HepG2 (cell line): Measurements from ENCODE around the gene ARPIN. TPM values are rescaled to one million over a fixed set of nuclear protein-coding genes. Genes with fewer than 3 reads are reported as not detected.

ENCODE experiments used
- ATF1 ChIP-seq: IDR thresholded peaks from 2 replicates; pipeline ENCODE4 v1.6.1; 2016; ENCODE audit warnings: mild to moderate bottlenecking, control low read depth
- BRD4 ChIP-seq: sonication (generic); formaldehyde crosslinking; IDR thresholded peaks from 2 replicates; pipeline ENCODE4 v1.4.0; 2020; ENCODE audit warnings: missing genetic modification reagents
- KLF12 ChIP-seq: sonication (generic); formaldehyde crosslinking; IDR thresholded peaks from 2 replicates; pipeline ENCODE4 v1.4.0; 2020; ENCODE audit warnings: missing genetic modification reagents, borderline replicate concordance
- KMT2A ChIP-seq: sonication (generic); formaldehyde crosslinking; IDR thresholded peaks from 2 replicates; pipeline ENCODE4 v1.4.0; 2020; ENCODE audit warnings: missing genetic modification reagents
- MAZ ChIP-seq, 2 experiments: sonication (generic) in 1 of 2; formaldehyde crosslinking in 1 of 2; IDR thresholded peaks; 2 replicates each; pipeline versions ENCODE4 v1.5.0 to v1.6.1; 2012 to 2020; ENCODE audit warnings: low read depth in 2 of 2, mild to moderate bottlenecking in 2 of 2, borderline replicate concordance in 1 of 2, improper control_type of control experiment in 1 of 2, low read length in 1 of 2, missing genetic modification reagents in 1 of 2, moderate library complexity in 1 of 2
- MNT ChIP-seq: fragments of 450-650 bp; IDR thresholded peaks from 2 replicates; pipeline ENCODE4 v1.6.1; 2016
- MTERF4 ChIP-seq: sonication (generic); formaldehyde crosslinking; IDR thresholded peaks from 2 replicates; pipeline ENCODE4 v1.8.0; 2023; ENCODE audit warnings: mild to moderate bottlenecking, missing genetic modification reagents
- NCOA5 ChIP-seq: sonication (generic); formaldehyde crosslinking; IDR thresholded peaks from 2 replicates; pipeline ENCODE4 v1.4.0; 2020; ENCODE audit warnings: missing genetic modification reagents
- POLR2AphosphoS5 ChIP-seq: IDR thresholded peaks from 2 replicates; pipeline ENCODE4 v1.6.1; 2012; ENCODE audit warnings: low read depth, low read length
- TEAD2 ChIP-seq: sonication (generic); formaldehyde crosslinking; IDR thresholded peaks from 2 replicates; pipeline ENCODE4 v1.9.0; 2021; ENCODE audit warnings: missing genetic modification reagents
- ZNF142 ChIP-seq: sonication (generic); formaldehyde crosslinking; IDR thresholded peaks from 2 replicates; pipeline ENCODE4 v1.4.0; 2020; ENCODE audit warnings: missing genetic modification reagents
- ZNF337 ChIP-seq: sonication (generic); formaldehyde crosslinking; IDR thresholded peaks from 2 replicates; pipeline ENCODE4 v1.5.1; 2020; ENCODE audit warnings: missing genetic modification reagents, low read depth, mild to moderate bottlenecking, borderline replicate concordance
- ZNF687 ChIP-seq: sonication (generic); formaldehyde crosslinking; IDR thresholded peaks from 2 replicates; pipeline ENCODE4 v1.5.1; 2020; ENCODE audit warnings: mild to moderate bottlenecking, missing genetic modification reagents, moderate library complexity
- ZNF788 ChIP-seq: sonication (generic); formaldehyde crosslinking; IDR thresholded peaks from 2 replicates; pipeline ENCODE4 v1.5.0; 2020; ENCODE audit warnings: mild to moderate bottlenecking, missing genetic modification reagents, borderline replicate concordance
- polyA plus RNA-seq, 8 experiments: library from polyadenylated mRNA; depleted of rRNA in 3 of 8; stranded (reverse) in 7 of 8; unstranded in 1 of 8; fragments of >200 nt; fragmentation: Illumina TruSeq in 4 of 8; extraction: Trizol in 4 of 8; gene quantifications; 2 replicates each; pipeline versions ENCODE4 v1.2.1 to v1.2.3, GENCODE V29; 2011 to 2016; ENCODE audit warnings: low read depth in 4 of 8, missing spikeins in 1 of 8, mixed read lengths in 1 of 8; ENCODE audit not compliant: insufficient read depth in 1 of 8
- total RNA-seq, 5 experiments: library from RNA; depleted of rRNA; stranded (reverse); fragments of >200 nt; fragmentation: Illumina TruSeq; extraction: Trizol; gene quantifications; 2 replicates each; pipeline ENCODE4 v1.2.3, GENCODE V29; 2016; ENCODE audit warnings: low read depth in 1 of 5

The ARPIN gene
- total and polyA plus RNA-seq, 2 of the 13 experiments (the other 11 are each of a cell fraction or from before 2014, with no cell fraction given) = 2.8 to 5.0 TPM

GRCh38 chr15:89912674-89913396, at the start of gene ARPIN (continued):
- no peak for TF ChIP-seq MAZ (IDR thresholded peaks at IDR 0.05; ENCODE audit: borderline replicate concordance, low read depth, low read length)
- TF ChIP-seq MAZ (CRISPR knock-in tag; IDR thresholded peaks at IDR 0.05; ENCODE audit: low read depth) = peak; percentile 49; the same call in 1 of the 2 replicates
- TF ChIP-seq ZNF142 (CRISPR knock-in tag) = peak; percentile 63; the same call in 1 of the 2 replicates
- no peak; the same call in 1 of the 2 replicates for TF ChIP-seq KMT2A (CRISPR knock-in tag)
- TF ChIP-seq POLR2AphosphoS5 = no peak
- no peak for TF ChIP-seq NCOA5 (CRISPR knock-in tag)
- TF ChIP-seq ATF1 = no peak
- TF ChIP-seq KLF12 (CRISPR knock-in tag) = no peak
- no peak for TF ChIP-seq TEAD2 (CRISPR knock-in tag)
- peak; percentile 78 for TF ChIP-seq ZNF687
- 0 out of 2 replicates have a peak, but pooled peaks have one; percentile 41 for TF ChIP-seq MTERF4 (CRISPR knock-in tag)
- no peak for TF ChIP-seq ZNF788 (CRISPR knock-in tag)
- no peak for TF ChIP-seq ZNF337 (CRISPR knock-in tag)
- peak; percentile 38; the same call in 1 of the 2 replicates for TF ChIP-seq BRD4 (CRISPR knock-in tag)
- no peak for TF ChIP-seq MNT
